GM18861 (cell line): Measurements from ENCODE around the gene FBLN5.

Experiments
- ATAC-seq: cut with Tn5 transposase; IDR thresholded peaks from one replicate; pipeline ENCODE4 v1.9.1; 2021; ENCODE audit not compliant: unreplicated experiment

The FBLN5 gene

DNA sequence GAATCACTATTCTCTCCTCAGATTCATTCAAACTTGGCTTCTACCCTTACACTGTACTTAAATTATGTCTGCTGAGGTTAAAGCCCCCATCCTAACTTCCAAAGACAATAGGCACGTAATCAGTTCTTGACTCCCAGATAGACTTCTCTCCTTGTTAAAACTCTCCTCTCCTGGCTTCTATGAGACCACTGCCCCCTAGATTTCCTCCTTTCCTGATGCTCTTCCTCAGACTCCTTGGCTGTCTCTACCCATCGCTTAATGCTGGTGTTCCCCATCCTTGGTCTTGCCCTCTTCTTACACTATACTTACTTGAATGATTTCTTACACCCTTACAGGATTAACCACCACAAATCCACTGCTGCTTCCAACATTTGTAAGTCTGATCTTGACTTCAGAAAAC, 112.9 kb downstream of the FBLN5 start:
- ATAC-seq, result no peak

DNA sequence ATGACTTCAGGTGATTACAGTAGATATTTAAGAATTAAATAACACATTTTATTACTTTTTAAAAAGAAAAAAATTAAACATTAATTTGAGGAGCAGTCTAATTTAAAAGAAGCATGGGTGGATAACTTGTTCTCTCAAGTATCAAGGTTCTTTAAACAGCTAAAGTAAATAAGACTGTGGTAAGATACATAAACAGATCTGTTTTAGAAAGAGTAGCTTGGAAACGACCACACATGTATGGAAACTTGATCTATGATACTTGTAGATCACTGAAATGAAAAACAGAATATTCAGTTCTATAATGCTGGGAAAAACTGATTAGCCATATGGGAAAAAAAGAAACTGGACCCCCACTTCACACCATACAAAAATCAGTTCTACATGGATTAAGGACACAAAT, 116.2 kb downstream of the FBLN5 start:
- no peak for ATAC-seq

DNA sequence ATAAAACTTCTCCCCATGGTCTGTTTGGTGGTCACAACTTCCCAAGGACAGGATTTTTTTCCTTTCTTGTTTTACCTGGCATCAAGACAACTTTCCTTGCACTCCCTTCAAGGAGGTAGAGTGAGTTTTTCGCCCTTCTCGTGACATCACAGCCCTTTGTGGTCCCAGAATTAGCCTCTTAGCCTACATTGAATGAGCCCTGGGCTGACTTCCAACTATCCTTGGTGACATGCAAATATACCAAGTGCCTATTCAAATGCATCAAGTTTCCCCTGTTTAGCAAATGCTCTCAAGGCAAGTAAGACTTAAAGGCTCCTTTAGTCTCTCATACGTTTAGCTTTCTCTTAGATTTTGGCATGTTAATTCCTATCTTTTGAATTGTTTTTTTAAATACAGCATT, 116.7 kb downstream of the FBLN5 start:
- ATAC-seq, result peak; percentile 81

DNA sequence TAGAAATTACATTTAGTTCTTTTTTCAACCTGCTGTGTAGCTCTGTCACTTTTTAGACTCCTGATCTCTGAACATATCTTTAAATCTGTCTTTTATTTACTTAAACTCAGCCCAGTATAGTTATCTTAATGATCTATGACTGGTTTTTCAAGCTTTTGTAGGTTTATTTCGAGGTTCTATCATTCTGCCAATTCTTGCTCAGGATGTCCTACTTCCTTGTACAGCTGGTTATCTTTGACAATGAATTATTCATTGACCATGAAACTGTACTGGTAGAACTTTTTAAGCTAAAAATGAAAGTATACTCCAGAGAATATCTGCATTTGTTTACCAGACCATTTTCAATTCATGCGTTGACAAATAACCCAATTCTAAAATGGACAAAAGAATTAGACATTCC, 118.0 kb downstream of the FBLN5 start:
- ATAC-seq, result no peak

DNA sequence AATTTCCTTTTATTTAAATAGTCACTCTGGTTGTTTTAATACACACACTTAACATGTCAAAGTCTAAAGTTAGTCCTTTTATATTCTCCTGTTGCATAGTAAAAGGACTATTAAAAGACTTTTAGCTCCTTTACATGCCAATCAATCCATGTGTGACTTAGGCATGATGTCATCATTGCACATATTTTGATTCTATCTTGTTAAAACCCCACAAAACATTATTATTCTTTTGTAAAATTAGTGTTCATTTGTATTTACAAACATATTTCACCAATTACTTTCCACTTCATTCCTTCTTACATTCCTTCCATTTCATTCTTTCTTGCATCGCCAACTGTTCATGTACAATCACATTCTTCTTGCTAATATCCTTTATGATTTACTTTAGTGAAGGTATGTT, 119.7 kb downstream of the FBLN5 start:
- ATAC-seq, result no peak
